ENCODE results near the gene ASTN2.

Gene ASTN2

DNA sequence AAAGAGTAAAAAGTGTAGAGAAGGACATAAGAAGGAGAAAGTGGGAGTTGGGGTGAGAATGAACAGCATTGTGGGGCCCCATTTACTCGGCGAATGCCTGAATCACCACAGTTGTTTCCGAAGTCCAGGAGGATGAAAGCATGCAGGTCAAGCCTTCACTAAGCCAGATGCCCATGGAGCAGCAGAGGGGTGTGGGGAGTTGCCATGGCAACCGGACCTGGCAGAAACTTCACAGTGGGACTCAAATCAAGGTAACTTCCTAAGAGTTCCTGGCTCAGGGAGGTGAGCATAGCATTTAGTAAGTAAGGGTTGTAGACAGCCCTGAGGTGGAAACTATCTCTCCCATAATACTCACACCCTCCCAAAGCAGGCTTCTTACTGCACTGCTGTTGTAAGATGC lies 370.6 kb downstream of the ASTN2 start:
- H3K27ac ChIP-seq (ENCODE audit: low read length): no peak overlapping the region
- H4K20me1 ChIP-seq (ENCODE audit: insufficient read depth, low read length): no peaks in the 10 kb centered on the region
- no peak overlapping the region for H3K4me2 ChIP-seq (ENCODE audit: low read depth, low read length)
- H3K9me2 ChIP-seq (replicated peaks; ENCODE audit: insufficient read depth, low read length): no peaks in the 10 kb centered on the region
- no peaks in the 10 kb centered on the region for H3K4me1 ChIP-seq (ENCODE audit: low read length)
- H3K27me3 ChIP-seq (replicated peaks; ENCODE audit: insufficient read depth, low read length): no peaks in the 10 kb centered on the region
- no peaks in the 10 kb centered on the region for H3K36me3 ChIP-seq (replicated peaks; ENCODE audit: insufficient read depth, low read length)
- TF ChIP-seq EZH2phosphoT487 (IDR thresholded peaks at IDR 0.05; ENCODE audit: low read length) (no peak), EZH2 (optimal IDR thresholded peaks at IDR 0.05; ENCODE audit: low read depth, low read length) (no peak)
- TF ChIP-seq, protein P1, sequence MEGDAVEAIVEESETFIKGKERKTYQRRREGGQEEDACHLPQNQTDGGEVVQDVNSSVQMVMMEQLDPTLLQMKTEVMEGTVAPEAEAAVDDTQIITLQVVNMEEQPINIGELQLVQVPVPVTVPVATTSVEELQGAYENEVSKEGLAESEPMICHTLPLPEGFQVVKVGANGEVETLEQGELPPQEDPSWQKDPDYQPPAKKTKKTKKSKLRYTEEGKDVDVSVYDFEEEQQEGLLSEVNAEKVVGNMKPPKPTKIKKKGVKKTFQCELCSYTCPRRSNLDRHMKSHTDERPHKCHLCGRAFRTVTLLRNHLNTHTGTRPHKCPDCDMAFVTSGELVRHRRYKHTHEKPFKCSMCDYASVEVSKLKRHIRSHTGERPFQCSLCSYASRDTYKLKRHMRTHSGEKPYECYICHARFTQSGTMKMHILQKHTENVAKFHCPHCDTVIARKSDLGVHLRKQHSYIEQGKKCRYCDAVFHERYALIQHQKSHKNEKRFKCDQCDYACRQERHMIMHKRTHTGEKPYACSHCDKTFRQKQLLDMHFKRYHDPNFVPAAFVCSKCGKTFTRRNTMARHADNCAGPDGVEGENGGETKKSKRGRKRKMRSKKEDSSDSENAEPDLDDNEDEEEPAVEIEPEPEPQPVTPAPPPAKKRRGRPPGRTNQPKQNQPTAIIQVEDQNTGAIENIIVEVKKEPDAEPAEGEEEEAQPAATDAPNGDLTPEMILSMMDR (IDR thresholded peaks at IDR 0.05; ENCODE audit: low read length): no peak
- no peaks in the 10 kb centered on the region for H3K79me2 ChIP-seq (ENCODE audit: low read length)
- no peak overlapping the region for H3K4me3 ChIP-seq (ENCODE audit: low read length)
- H3K9ac ChIP-seq (ENCODE audit: low read length): no peak overlapping the region
- no peaks in the 10 kb centered on the region for H3K9me3 ChIP-seq (replicated peaks; ENCODE audit: insufficient read depth, low read length)
- no peaks in the 10 kb centered on the region for H3F3A ChIP-seq (ENCODE audit: insufficient read depth, low read length)
- DNase-seq: no peak
- H2AFZ ChIP-seq (ENCODE audit: low read length): no peak overlapping the region

DNA sequence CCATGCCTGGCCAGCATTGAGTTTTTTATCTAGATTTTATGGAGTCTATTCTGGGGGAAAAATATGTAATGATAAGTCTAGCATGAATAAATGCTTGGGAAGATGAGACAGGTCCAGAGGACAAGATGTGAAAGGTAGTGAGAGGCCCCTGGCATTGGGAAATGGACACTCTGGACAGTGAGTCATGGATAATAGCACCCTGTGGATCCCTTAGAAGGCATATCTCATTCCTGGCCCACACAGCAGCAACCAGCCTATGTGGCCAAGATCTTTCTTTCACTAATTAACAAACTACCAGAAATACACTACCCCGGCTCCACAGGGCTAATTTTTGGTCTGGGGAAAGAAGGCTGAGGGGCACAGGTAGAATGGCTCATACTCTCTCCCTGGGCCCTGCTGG lies 371.7 kb downstream of the ASTN2 start:
- H3K27me3 ChIP-seq (replicated peaks; ENCODE audit: insufficient read depth, low read length): no peaks in the 10 kb centered on the region
- no peaks in the 10 kb centered on the region for H3F3A ChIP-seq (ENCODE audit: insufficient read depth, low read length)
- DNase-seq: no peak
- no peak overlapping the region for H3K4me3 ChIP-seq (ENCODE audit: low read length)
- H3K9me2 ChIP-seq (replicated peaks; ENCODE audit: insufficient read depth, low read length): no peaks in the 10 kb centered on the region
- no peak overlapping the region for H2AFZ ChIP-seq (ENCODE audit: low read length)
- H3K79me2 ChIP-seq (ENCODE audit: low read length): no peaks in the 10 kb centered on the region
- H3K4me2 ChIP-seq (ENCODE audit: low read depth, low read length): no peak overlapping the region
- H3K36me3 ChIP-seq (replicated peaks; ENCODE audit: insufficient read depth, low read length): no peaks in the 10 kb centered on the region
- H4K20me1 ChIP-seq (ENCODE audit: insufficient read depth, low read length): no peaks in the 10 kb centered on the region
- H3K4me1 ChIP-seq (ENCODE audit: low read length): no peaks in the 10 kb centered on the region
- TF ChIP-seq EZH2 (optimal IDR thresholded peaks at IDR 0.05; ENCODE audit: low read depth, low read length) (no peak), EZH2phosphoT487 (IDR thresholded peaks at IDR 0.05; ENCODE audit: low read length) (no peak)
- TF ChIP-seq, protein P1 (IDR thresholded peaks at IDR 0.05; ENCODE audit: low read length): no peak
- no peaks in the 10 kb centered on the region for H3K9me3 ChIP-seq (replicated peaks; ENCODE audit: insufficient read depth, low read length)
- no peak overlapping the region for H3K27ac ChIP-seq (ENCODE audit: low read length)
- H3K9ac ChIP-seq (ENCODE audit: low read length): no peak overlapping the region

DNA sequence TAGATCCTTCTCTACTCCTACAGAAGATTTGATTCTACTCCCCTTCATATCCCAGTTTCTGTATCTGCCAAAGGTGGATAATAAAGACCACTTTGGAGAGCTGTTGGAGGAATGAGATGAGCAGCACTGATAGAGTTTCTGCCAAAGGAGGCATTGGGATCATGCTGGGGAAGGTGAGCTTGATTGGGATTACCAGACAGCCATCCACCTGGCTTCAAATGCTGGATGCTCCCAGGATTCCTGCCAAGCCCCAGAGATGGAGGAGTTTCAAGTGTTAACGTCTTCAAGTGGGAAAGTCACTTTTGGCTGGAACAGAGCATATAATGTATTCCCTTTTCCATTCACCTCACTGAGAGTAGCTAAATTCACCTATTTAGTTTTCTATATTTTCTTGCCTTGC lies 379.3 kb downstream of the ASTN2 start:
- Histone ChIP-seq H3K4me1 (ENCODE audit: low read length) (no peaks in the 10 kb centered on the region), H3K9me2 (replicated peaks; ENCODE audit: insufficient read depth, low read length) (no peaks in the 10 kb centered on the region), H3K36me3 (replicated peaks; ENCODE audit: insufficient read depth, low read length) (no peaks in the 10 kb centered on the region), H3K4me2 (ENCODE audit: low read depth, low read length) (no peak overlapping the region), H3K9ac (ENCODE audit: low read length) (no peak overlapping the region), H3K27me3 (replicated peaks; ENCODE audit: insufficient read depth, low read length) (no peaks in the 10 kb centered on the region), H3K9me3 (replicated peaks; ENCODE audit: insufficient read depth, low read length) (no peaks in the 10 kb centered on the region), H3K79me2 (ENCODE audit: low read length) (no peaks in the 10 kb centered on the region), H3F3A (ENCODE audit: insufficient read depth, low read length) (no peaks in the 10 kb centered on the region), H2AFZ (ENCODE audit: low read length) (no peak overlapping the region), H3K27ac (ENCODE audit: low read length) (no peak overlapping the region), H4K20me1 (ENCODE audit: insufficient read depth, low read length) (no peaks in the 10 kb centered on the region), H3K4me3 (ENCODE audit: low read length) (no peak overlapping the region)
- TF ChIP-seq, protein P1 (IDR thresholded peaks at IDR 0.05; ENCODE audit: low read length): no peak
- no peak for DNase-seq

All from MM.1S (cell line).